Naive thymus-derived CD4-positive, alpha-beta T cell (primary cell): ENCODE data around the gene GSTO2. TPM values are rescaled to one million over a fixed set of nuclear protein-coding genes. Genes with fewer than 3 reads are reported as not detected.

Source experiments
- ATAC-seq: fragments of 150-1000 bp; cut with Tn5 transposase; 2 replicates; pipeline ENCODE4 v1.10.0; 2021; ENCODE audit warnings: mild to moderate bottlenecking, moderate library complexity
- CTCF ChIA-PET: fragments of 350-600 bp; sonication (Branson Sonifier 250); formaldehyde crosslinking; loops from one replicate; lab custom pipeline; 2021; ENCODE audit warnings: antibody characterized with exemption; lab: Charles Lee
- POLR2A ChIA-PET: fragments of 350-600 bp; sonication (Branson Sonifier 250); formaldehyde crosslinking; loops from one replicate; lab custom pipeline; 2021; ENCODE audit warnings: antibody characterized with exemption, inconsistent platforms; lab: Charles Lee
- DNase-seq, 9 donors: peaks; one replicate each; pipeline versions ENCODE4 v3.0.0 to v3.0.0-alpha.2; 2020 to 2022; ENCODE audit warnings: mixed read lengths in 1 of 9
- H3K27ac ChIP-seq: one replicate; pipeline ENCODE4 v1.7.0; 2013; ENCODE audit warnings: mild to moderate bottlenecking, low read depth, low read length, moderate library complexity
- H3K27me3 ChIP-seq, 2 donors: one replicate each; pipeline ENCODE4 v1.7.0; 2013; ENCODE audit warnings: low read length in 2 of 2, mild to moderate bottlenecking in 2 of 2, moderate library complexity in 2 of 2; ENCODE audit not compliant: control insufficient read depth in 2 of 2, insufficient read depth in 2 of 2
- H3K36me3 ChIP-seq, 3 experiments: 1 replicate in 2 of 3; 2 replicates in 1 of 3; pipeline ENCODE4 v1.7.0; 2013; ENCODE audit warnings: low read length in 3 of 3, mild to moderate bottlenecking in 3 of 3, moderate library complexity in 1 of 3; ENCODE audit not compliant: insufficient read depth in 3 of 3, control insufficient read depth in 2 of 3
- H3K4me1 ChIP-seq, 2 donors: one replicate each; pipeline ENCODE4 v1.7.0; 2013; ENCODE audit warnings: low read length in 2 of 2, mild to moderate bottlenecking in 2 of 2, moderate library complexity in 1 of 2; ENCODE audit not compliant: control insufficient read depth in 2 of 2, insufficient read depth in 2 of 2
- H3K4me3 ChIP-seq: 2 replicates; pipeline ENCODE4 v1.7.0; 2013; ENCODE audit warnings: mild to moderate bottlenecking, low read length
- H3K9me3 ChIP-seq, 3 experiments: 1 replicate in 2 of 3; 2 replicates in 1 of 3; pipeline ENCODE4 v1.7.0; 2013; ENCODE audit warnings: low read length in 3 of 3; ENCODE audit not compliant: control insufficient read depth in 2 of 3
- H3K27ac Mint-ChIP-seq, 9 donors: one replicate each; pipeline ENCODE4 v1.8.0; 2020 to 2022; ENCODE audit warnings: mixed read lengths in 9 of 9, mild to moderate bottlenecking in 8 of 9, moderate library complexity in 5 of 9, inconsistent platforms in 2 of 9
- H3K27me3 Mint-ChIP-seq, 5 donors: one replicate each; pipeline ENCODE4 v1.8.0; 2021 to 2022; ENCODE audit warnings: mixed read lengths in 5 of 5, mild to moderate bottlenecking in 1 of 5
- H3K36me3 Mint-ChIP-seq, 5 donors: one replicate each; pipeline ENCODE4 v1.8.0; 2020 to 2022; ENCODE audit warnings: mixed read lengths in 5 of 5, mild to moderate bottlenecking in 3 of 5, inconsistent platforms in 1 of 5
- H3K4me1 Mint-ChIP-seq, 7 donors: one replicate each; pipeline ENCODE4 v1.8.0; 2020 to 2022; ENCODE audit warnings: mixed read lengths in 7 of 7, mild to moderate bottlenecking in 3 of 7, inconsistent platforms in 1 of 7
- H3K4me3 Mint-ChIP-seq, 10 donors: one replicate each; pipeline ENCODE4 v1.8.0; 2020 to 2022; ENCODE audit warnings: mild to moderate bottlenecking in 10 of 10, mixed read lengths in 10 of 10, moderate library complexity in 6 of 10, inconsistent platforms in 2 of 10
- H3K9me3 Mint-ChIP-seq, 11 donors: one replicate each; pipeline ENCODE4 v1.8.0; 2020 to 2022; ENCODE audit warnings: mixed read lengths in 11 of 11, mild to moderate bottlenecking in 4 of 11, inconsistent platforms in 1 of 11, moderate library complexity in 1 of 11
- intact Hi-C, 2 donors: fragments of 100-400 bp; cut with micrococcal nuclease; formaldehyde crosslinking; loops; one replicate each; pipeline ENCODE4 v1.15.1; 2023
- polyA plus RNA-seq, 2 donors: library from polyadenylated mRNA; unstranded; fragments of 300-500 nt; fragmentation: Illumina TruSeq; gene quantifications; one replicate each; pipeline ENCODE4 v1.2.3, GENCODE V29; 2021
- total RNA-seq, 6 experiments: library from RNA in 5 of 6; stranded (reverse) in 5 of 6; gene quantifications; 1 replicate in 5 of 6; 2 replicates in 1 of 6; pipeline ENCODE4 v1.2.3 and lab custom pipeline; 2021 to 2026

Gene GSTO2
- total and polyA plus RNA-seq, 7 experiments from 2014 or later: 1.0 to 2.5 (median 1.3) TPM

DNA sequence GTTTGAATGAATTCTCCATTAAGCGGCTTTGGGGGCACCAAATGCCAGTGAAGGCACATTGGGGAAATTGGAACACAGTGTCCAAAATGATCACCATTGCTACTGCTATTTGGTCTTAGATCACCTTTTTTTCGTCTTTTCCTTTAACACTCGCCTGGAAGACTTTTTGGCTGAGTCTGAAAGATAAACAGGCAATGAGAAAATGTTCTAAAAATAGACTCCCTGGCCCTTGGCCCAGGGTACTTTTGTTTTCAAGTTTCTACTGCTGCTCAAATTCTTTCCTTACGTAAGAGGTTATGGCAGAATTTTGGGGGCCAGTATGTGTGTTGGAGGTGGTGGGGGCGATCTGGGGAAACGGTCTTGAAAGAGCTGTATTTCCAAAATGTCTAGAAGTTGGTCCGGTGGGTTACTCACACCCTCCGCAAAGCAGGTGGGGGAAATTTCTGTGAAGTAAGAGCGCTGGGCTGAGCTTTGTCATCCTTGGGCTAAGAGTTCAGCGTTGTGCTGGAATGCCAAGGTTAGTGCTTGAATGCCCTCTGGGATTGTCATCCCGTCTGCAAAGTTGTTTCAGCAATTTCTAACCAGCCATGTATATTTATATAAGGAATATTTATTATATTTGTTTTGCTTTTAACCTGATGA lies 70.6 kb downstream of the GSTO2 start:
- Mint-ChIP-seq H3K27ac (peak overlapping the region; percentile 87 to 100 (median 99)), H3K36me3 (peaks cover 0 to 6% (median 0%) of the 10 kb centered on the region in 5 donors), H3K4me3 (peak overlapping the region; percentile 88 to 100 (median 98)), H3K9me3 (no peaks in the 10 kb centered on the region), H3K4me1 (peaks cover 23 to 44% (median 35%) of the 10 kb centered on the region in 7 donors), H3K27me3 (peaks cover 0 to 10% (median 0%) of the 10 kb centered on the region in 5 donors)
- Histone ChIP-seq H3K9me3 (no peaks in the 10 kb centered on the region), H3K4me1 (peaks cover 14 to 20% of the 10 kb centered on the region in 2 donors), H3K36me3 (peaks cover 0 to 10% (median 0%) of the 10 kb centered on the region in 3 experiments), H3K27ac (peak overlapping the region; percentile 94), H3K4me3 (peak overlapping the region; percentile 85), H3K27me3 (no peaks in the 10 kb centered on the region)
- ATAC-seq: no peak
- no peak for DNase-seq
- POLR2A ChIA-PET: interaction anchor here (0.7 to 6.1 kb wide), 5 partner anchors 12 to 376 kb away, joined by 5 to 78 read pairs (median 12); no protein-coding TSS in a partner anchor
- CTCF ChIA-PET: interaction anchor here (1.5 to 6.3 kb wide), 3 partner anchors 11 to 65 kb away, joined by 5 to 58 read pairs (median 24); no protein-coding TSS in a partner anchor
- intact Hi-C loops: loop anchor here in 1 of 2 donors (5.0 kb wide), 1 partner anchor 217 kb away; the partner anchor contains the start of gene SFR1

DNA sequence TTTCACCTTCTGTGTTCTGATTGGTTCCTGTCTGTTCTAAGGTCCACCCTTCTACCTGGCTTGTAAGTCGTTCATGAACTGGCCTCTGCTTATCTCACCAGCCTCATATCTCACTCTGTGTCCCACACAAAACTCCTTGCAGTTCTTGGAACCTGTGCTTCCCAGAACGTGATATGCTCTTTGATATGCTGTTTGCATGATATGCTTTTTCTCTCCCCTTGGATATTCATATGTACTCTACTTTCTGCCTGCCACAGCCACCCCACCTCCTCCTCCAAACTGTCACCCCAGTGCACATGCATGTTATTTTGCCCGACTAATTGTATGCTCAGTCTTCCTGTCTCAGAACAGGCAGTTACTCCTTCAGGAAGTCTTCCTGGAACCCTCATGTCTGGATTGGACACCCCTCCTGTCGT lies 71.1 kb downstream of the GSTO2 start:
- Histone ChIP-seq H3K27ac (no peak overlapping the region), H3K4me3 (no peak overlapping the region), H3K36me3 (peaks cover 0 to 10% (median 0%) of the 10 kb centered on the region in 3 experiments), H3K27me3 (no peaks in the 10 kb centered on the region), H3K4me1 (peaks cover 14 to 15% of the 10 kb centered on the region in 2 donors), H3K9me3 (no peaks in the 10 kb centered on the region)
- CTCF ChIA-PET: interaction anchor here (4.2 to 6.3 kb wide), 2 partner anchors 10 to 35 kb away, joined by 24 to 58 read pairs; no protein-coding TSS in a partner anchor
- ATAC-seq (no peak), DNase-seq (no peak)
- Mint-ChIP-seq H3K9me3 (peaks cover 0 to under 1% (median 0%) of the 10 kb centered on the region in 11 donors), H3K27ac (peak overlapping the region in 4 of 9 donors; percentile 9 to 98 (median 92)), H3K36me3 (peaks cover 0 to 7% (median 0%) of the 10 kb centered on the region in 5 donors), H3K4me3 (peak overlapping the region in 9 of 10 donors; percentile 26 to 99 (median 91)), H3K27me3 (peaks cover 0 to 10% (median 0%) of the 10 kb centered on the region in 5 donors), H3K4me1 (peaks cover 20 to 39% (median 29%) of the 10 kb centered on the region in 7 donors)
- intact Hi-C loops: no loop called here
- POLR2A ChIA-PET: interaction anchor here (0.7 to 4.4 kb wide), 3 partner anchors 12 to 376 kb away, joined by 5 to 60 read pairs (median 12); no protein-coding TSS in a partner anchor

DNA sequence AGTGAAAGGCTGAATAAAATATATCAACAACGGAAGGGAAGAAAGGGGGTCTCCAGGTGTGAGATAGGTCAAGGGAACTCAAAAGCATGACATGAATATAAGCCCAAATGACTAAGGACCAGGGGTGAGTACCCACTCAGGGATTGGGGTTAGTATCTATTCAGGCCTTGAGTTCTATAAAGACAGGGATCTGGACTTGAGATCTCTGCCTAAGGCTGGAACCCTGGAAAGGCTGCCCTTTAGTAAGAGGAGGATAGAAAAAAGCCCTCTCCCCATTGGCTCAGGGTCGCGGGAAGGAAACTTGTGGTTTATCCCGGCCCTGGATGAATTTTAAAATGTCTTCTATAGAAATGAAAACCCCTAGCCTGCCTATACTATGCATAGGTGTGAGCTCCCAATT lies 71.7 kb downstream of the GSTO2 start:
- Histone ChIP-seq H3K36me3 (peaks cover 0 to 10% (median 0%) of the 10 kb centered on the region in 3 experiments), H3K9me3 (no peaks in the 10 kb centered on the region), H3K4me1 (peaks cover 10 to 12% of the 10 kb centered on the region in 2 donors), H3K27me3 (no peaks in the 10 kb centered on the region), H3K4me3 (no peak overlapping the region), H3K27ac (no peak overlapping the region)
- intact Hi-C loops: no loop called here
- H3K9me3 Mint-ChIP-seq: peaks cover 0 to 5% (median 2%) of the 10 kb centered on the region in 11 donors
- peaks cover 15 to 38% (median 28%) of the 10 kb centered on the region in 7 donors for H3K4me1 Mint-ChIP-seq
- ATAC-seq (no peak), DNase-seq (no peak)
- peaks cover 0 to 12% (median 0%) of the 10 kb centered on the region in 5 donors for H3K36me3 Mint-ChIP-seq
- ChIA-PET POLR2A (interaction anchor here (0.7 to 1.5 kb wide), 3 partner anchors 12 to 66 kb away, joined by 3 to 6 read pairs (median 4); no protein-coding TSS in a partner anchor), CTCF (interaction anchor here (1.3 to 2.3 kb wide), 4 partner anchors 10 to 49 kb away, joined by 6 to 23 read pairs (median 9); no protein-coding TSS in a partner anchor)
- peak overlapping the region in 2 of 9 donors; percentile 5 to 98 for H3K27ac Mint-ChIP-seq
- H3K4me3 Mint-ChIP-seq: peak overlapping the region in 3 of 10 donors; percentile 91 to 98 (median 96)
- H3K27me3 Mint-ChIP-seq: peaks cover 0 to 10% (median 0%) of the 10 kb centered on the region in 5 donors

DNA sequence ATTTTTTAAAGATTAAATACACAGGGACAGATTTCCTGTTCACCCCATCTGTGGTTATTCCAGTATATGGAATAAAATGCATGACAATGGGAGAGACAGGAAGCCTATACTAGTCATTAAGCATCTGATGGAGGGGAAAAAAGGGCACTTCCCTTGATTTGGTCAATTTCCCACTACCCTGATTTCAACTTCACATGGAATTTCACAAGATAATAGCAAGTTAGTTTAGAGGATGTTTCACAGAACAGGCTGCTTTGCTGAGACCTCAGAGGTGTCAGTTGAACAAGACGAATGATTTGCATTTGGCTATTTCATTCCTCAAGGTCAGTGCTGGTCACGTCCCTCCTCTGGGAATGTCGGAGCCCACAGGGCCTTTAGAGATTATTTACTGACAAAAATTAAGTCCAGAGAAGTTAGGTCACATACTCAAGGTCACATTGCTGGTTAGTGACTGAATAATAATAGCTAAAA lies 74.0 kb downstream of the GSTO2 start:
- no peak overlapping the region for H3K27ac Mint-ChIP-seq

GRCh38 chr10:104344219-104344618 lies 75.2 kb downstream of the GSTO2 start:
- H3K27ac Mint-ChIP-seq: no peak overlapping the region
- Histone ChIP-seq H3K36me3 (no peaks in the 10 kb centered on the region), H3K27ac (no peak overlapping the region), H3K27me3 (no peaks in the 10 kb centered on the region), H3K4me3 (no peak overlapping the region), H3K4me1 (peaks cover 5 to 6% of the 10 kb centered on the region in 2 donors), H3K9me3 (no peaks in the 10 kb centered on the region)
- ChIA-PET CTCF (no interaction called here), POLR2A (interaction anchor here (0.8 kb wide), 1 partner anchor 10 kb away, joined by 3 read pairs; no protein-coding TSS in a partner anchor)
- H3K36me3 Mint-ChIP-seq: peaks cover 0 to 9% (median 0%) of the 10 kb centered on the region in 5 donors
- ATAC-seq: no peak
- peaks cover 0 to 9% (median 3%) of the 10 kb centered on the region in 11 donors for H3K9me3 Mint-ChIP-seq
- H3K4me3 Mint-ChIP-seq: no peak overlapping the region
- no peak for DNase-seq
- intact Hi-C loops: no loop called here
- H3K4me1 Mint-ChIP-seq: peaks cover 11 to 34% (median 27%) of the 10 kb centered on the region in 7 donors
- H3K27me3 Mint-ChIP-seq: peaks cover 0 to 8% (median 0%) of the 10 kb centered on the region in 5 donors

More for the DNA sequence above, 74.0 kb downstream of the GSTO2 start:
- Histone ChIP-seq H3K9me3 (no peaks in the 10 kb centered on the region), H3K27ac (no peak overlapping the region), H3K36me3 (peaks cover 0 to 5% (median 0%) of the 10 kb centered on the region in 3 experiments), H3K4me1 (peaks cover 5 to 12% of the 10 kb centered on the region in 2 donors), H3K4me3 (no peak overlapping the region), H3K27me3 (no peaks in the 10 kb centered on the region)
- POLR2A ChIA-PET: interaction anchor here (1.3 kb wide), 1 partner anchor 50 kb away, joined by 5 read pairs; no protein-coding TSS in a partner anchor
- H3K4me3 Mint-ChIP-seq: no peak overlapping the region
- ATAC-seq (no peak), DNase-seq (no peak)
- peaks cover 0 to 10% (median 0%) of the 10 kb centered on the region in 5 donors for H3K36me3 Mint-ChIP-seq
- peaks cover 11 to 41% (median 32%) of the 10 kb centered on the region in 7 donors for H3K4me1 Mint-ChIP-seq
- CTCF ChIA-PET: interaction anchor here (1.4 to 2.3 kb wide), 2 partner anchors 11 to 37 kb away, joined by 5 to 23 read pairs; partner anchors contain the start of gene CFAP58
- peaks cover 0 to 10% (median 0%) of the 10 kb centered on the region in 5 donors for H3K27me3 Mint-ChIP-seq
- H3K9me3 Mint-ChIP-seq: peaks cover 0 to 9% (median 3%) of the 10 kb centered on the region in 11 donors
- intact Hi-C loops: no loop called here

DNA sequence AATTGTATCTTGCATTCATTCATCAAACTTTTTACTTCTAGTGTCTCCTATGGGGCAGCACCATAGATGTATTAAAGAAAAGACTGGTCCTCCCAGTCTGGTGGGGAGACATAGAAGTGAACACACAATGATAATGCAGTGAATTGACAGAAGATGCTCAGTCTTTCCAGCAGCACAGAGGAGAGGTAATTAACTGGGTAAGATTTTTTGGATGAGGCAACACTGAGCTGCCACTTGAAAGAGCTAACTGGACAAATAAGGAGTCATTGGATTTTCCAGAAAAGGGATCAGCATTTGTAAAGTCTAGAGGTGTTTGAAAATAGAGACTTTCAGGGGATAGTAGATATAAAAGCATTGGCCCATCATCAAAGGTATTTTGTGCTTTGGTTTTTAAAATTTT lies 76.5 kb downstream of the GSTO2 start:
- intact Hi-C loops: no loop called here
- no peak for DNase-seq
- Histone ChIP-seq H3K4me1 (peaks cover 5 to 11% of the 10 kb centered on the region in 2 donors), H3K9me3 (no peaks in the 10 kb centered on the region), H3K4me3 (no peak overlapping the region), H3K36me3 (no peaks in the 10 kb centered on the region), H3K27ac (no peak overlapping the region), H3K27me3 (no peaks in the 10 kb centered on the region)
- Mint-ChIP-seq H3K27ac (peak overlapping the region in 5 of 9 donors; percentile 26 to 72 (median 48)), H3K9me3 (peaks cover 0 to 9% (median 3%) of the 10 kb centered on the region in 11 donors), H3K27me3 (peaks cover 0 to 2% (median 0%) of the 10 kb centered on the region in 5 donors), H3K4me1 (peaks cover 6 to 23% (median 18%) of the 10 kb centered on the region in 7 donors), H3K4me3 (peak overlapping the region in 2 of 10 donors; percentile 20 to 38), H3K36me3 (peaks cover 0 to 9% (median 0%) of the 10 kb centered on the region in 5 donors)
- CTCF ChIA-PET: interaction anchor here (0.7 to 10.9 kb wide), 5 partner anchors 24 to 72 kb away, joined by 3 to 259 read pairs (median 4); no protein-coding TSS in a partner anchor
- no peak for ATAC-seq
- POLR2A ChIA-PET: interaction anchor here (0.8 to 2.4 kb wide), 7 partner anchors 7 to 54 kb away, joined by 3 to 11 read pairs (median 6); partner anchors contain the start of gene ITPRIP
